Measurements from ENCODE around the gene NOSIP. TPM values are rescaled to one million over a fixed set of nuclear protein-coding genes. Genes with fewer than 3 reads are reported as not detected.
"Not testable (repeated sequence)": the region's sequence is repeated elsewhere in the genome, so short reads cannot be mapped to it uniquely, and the experiment has no call there.

The NOSIP gene, protein sequence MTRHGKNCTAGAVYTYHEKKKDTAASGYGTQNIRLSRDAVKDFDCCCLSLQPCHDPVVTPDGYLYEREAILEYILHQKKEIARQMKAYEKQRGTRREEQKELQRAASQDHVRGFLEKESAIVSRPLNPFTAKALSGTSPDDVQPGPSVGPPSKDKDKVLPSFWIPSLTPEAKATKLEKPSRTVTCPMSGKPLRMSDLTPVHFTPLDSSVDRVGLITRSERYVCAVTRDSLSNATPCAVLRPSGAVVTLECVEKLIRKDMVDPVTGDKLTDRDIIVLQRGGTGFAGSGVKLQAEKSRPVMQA
- total RNA-seq (2014; rRNA removed; shearing (Covaris generic)): 21.8 and 31.8 TPM in 2 replicates
- 48.7 and 70.3 TPM in 2 replicates for polyA plus RNA-seq (2014; cell fraction: nucleus; rRNA removed)

DNA sequence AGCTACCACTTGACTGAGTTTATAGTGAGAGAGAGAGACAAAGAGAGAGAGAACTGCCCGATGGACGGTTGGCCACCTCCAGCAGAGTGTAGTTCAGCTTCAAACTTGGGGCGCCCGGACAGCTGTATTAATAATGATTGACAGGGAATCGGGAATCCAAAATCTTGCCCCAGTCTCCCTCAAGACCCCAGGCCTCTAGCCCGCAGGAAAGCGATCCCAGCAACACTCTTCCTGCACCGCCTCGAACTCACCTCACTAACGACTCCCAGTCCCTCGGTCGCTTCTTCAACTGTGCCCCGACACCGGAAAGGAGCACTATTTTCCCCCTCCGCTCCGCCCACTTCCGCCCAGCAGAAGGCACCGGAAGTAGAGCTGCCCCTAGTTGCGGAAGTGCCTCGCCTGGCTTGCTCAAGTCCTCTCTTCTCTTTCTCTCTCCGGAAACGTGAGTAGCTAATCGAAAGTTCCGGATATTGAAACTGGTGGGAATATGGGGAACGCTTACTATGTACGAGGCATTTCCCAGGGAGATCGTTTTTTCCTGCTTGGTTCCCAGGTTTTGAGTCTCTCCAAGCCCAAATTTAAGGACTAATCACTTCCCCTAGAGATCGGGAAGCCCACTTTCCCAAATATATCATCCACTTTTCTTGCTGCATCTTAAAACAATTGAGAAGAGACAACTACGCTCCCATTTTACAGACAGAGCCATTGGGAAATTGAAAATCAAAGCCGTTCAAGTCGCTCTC, at the start of gene NOSIP:
Gene NOSIP, minus strand, starts transcription at position 293 of the 743 bp plus-strand sequence. CDS start 19,865 bp downstream, outside the sequence.
- DNase-seq (ENCODE audit: extremely low read depth, low read depth): peak; percentile 90

DNA sequence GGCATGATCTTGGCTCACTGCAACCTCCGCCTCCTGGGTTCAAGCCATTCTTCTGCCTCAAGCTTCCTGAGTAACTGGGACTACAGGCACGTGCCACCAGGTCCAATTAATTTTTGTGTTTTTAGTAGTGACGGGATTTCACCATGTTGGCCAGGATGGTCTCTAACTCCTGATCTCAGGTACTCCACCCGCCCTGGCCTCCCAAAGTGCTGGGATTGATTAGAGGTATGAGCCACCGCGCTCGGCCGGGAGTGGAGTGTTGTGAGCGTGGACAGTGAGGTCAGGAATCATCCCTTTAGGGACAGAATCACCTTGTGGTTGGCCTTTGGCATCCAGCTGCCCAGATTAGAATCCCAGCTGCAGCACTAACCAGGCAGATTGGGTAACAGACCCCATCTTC, 49.3 kb upstream of the NOSIP start:
- no peak for DNase-seq (ENCODE audit: extremely low read depth, low read depth)

DNA sequence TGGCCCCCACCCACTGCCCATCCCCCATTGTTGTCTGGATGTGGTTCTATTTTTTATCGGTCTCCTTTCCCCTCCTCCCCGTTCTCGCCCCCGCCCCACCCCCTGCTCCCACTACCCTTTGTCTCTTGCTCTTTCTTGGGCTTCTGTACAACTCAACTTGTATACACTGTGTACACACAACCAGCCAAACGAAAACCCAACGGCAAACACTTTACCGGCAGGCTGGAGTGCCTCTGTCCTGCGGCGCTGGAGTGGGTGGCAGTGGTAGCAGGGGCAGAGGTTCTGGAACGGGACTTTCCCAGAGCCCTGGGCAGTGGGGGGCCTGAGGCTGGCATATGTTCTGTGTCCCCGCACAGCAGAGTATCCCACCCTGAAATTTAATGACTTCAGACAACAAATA, 45.9 kb upstream of the NOSIP start:
- DNase-seq (ENCODE audit: extremely low read depth, low read depth): no peak

DNA sequence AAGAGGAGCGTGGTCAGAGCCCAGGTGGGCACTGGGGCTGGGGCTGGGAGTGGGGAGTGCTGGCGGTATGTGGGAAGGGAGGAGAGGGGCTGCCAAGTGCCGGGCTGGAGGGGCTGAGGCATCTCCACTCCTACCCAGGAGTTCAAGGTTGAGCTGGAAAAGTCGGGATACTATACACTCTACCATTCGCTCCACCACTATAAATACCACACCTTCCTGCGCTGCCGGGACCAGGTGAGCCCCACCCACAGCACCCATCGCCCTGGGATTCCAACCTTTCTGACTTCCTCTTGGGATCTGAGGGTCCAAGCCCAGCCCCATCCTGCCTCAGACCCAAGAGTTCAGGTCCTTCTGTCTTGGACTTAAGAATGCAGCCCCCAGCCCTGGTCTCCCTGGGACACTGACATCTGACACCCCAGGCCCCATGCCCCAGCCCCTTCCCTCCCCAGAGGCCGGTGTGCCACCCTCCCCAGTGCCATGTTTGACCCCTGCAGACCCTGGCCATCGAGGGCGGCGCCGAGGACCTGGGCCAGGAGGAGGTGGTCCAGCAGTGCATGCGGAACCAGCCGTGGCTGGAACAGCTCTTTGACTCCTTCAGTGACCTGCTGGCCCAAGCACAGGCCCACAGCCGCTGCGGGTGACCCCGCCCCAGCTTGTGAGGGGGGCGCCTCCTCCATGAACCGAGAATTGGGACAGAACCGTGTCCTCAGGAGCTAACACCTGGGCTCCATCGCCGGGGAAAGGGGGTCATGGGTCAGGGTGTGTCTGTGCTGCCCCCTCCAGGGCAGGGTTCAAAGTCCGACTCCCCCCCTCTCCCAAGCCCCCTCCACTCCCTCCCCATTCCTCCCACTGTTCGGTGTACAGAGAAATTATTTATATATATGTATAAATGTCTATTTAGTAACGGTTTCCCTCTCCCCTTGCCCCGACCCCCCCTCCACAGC, 44.9 kb upstream of the NOSIP start:
- DNase-seq (ENCODE audit: extremely low read depth, low read depth): no peak

DNA sequence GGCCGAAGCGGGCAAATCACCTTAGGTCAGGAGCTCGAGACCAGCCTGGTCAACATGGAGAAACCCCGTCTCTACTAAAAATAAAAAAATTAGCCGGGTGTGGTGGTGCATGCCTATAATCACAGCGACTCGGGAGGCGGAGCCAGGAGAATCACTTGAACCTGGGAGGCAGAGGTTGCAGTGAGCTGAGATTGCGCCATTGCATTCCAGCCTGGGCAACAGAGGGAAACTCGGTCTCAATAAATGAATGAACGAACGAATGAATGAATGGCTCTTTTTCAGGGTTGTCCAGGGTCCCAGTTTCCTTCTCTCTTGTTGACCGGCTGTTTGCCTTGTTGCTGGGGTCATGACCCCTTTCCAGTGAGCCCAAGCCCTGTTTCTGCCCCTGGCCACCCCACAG, 37.5 kb upstream of the NOSIP start:
- DNase-seq (ENCODE audit: extremely low read depth, low read depth): not testable (repeated sequence)

DNA sequence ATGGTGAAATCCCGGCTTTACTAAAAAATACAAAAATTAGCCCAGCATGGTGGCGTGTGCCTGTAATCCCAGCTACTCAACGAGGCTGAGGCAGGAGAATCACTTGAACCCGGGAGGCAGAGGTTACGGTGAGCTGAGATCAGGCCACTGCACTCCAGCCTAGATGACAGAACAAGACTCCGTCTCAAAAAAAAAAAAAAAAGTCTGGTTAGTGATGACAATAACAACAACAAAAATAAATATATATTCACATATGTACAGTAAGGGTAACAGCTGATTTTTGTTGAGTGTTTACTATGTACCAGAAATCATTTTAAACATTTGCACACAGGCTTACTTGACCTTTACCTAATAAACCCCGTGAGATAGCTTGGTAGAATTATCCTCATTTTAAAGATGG, 36.6 kb upstream of the NOSIP start:
- DNase-seq (ENCODE audit: extremely low read depth, low read depth): no peak

DNA sequence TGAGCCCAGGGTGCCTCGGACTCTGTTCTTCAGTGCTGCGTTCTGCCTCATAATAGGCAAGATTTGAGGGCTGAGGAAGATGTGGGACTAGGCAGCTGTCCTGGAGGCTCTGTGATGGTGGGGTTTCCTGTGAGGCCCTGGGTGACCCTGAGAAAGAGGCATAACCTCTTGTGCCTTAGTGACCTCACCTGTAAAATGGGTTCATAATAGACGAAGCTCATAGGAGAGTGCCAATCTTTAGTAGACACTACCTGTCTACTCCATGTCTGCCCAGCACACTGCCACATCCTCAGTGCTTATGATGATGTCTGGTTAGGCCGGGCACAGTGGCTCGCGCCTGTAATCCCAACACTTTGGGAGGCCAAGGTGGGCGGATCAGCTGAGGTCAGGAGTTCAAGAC, 36.2 kb upstream of the NOSIP start:
- DNase-seq (ENCODE audit: extremely low read depth, low read depth): no peak

DNA sequence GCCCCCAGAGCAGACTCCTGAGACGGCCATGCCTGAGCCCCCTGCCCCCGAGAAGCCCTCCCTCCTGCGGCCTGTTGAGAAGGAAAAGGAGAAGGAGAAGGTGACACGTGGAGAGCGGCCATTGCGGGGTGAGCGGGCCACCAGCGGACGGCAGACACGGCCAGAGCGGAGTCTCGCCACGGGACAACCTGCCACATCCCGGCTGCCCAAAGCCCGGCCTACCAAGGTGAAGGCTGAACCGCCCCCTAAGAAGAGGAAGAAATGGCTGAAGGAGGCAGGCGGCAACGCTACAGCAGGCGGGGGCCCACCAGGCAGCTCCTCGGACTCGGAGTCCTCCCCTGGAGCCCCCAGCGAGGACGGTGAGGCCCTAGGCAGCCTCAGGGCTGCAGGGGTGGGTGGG, 35.5 kb upstream of the NOSIP start:
- DNase-seq (ENCODE audit: extremely low read depth, low read depth): no peak

DNA sequence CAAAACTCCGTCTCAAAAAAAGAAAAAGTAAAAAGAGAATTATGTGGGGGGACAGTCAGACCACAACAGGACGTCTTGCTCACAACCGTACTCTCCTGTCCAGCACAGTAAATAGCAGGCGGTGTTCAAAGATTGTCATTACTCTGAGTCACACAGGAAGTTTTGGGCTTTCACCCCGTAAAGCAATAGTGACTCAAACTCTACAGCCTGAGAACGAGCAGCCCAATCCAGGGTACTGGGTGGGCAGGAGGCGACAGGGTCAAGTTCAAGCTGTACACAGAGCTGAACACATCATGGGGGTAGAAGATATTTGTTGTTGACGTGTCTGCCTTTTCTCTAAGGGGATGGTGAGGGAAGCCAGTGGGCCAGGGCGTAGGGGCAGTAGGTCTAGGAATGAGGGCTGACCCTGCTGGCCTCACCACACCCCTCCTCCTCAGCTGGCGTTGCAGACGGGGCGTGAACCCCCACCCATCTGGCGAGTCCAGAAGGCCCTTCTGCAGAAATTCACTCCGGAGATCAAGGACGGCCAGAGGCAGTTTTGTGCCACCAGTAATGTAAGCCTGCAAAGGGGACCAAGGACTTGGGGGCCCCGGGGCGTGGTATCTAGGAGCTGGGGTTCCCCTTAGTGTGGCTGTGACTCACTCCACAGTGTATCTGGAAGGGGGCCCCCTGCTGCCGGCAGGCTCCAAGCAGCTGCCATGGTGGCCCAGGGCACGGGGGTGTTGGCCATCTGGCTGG, 33.9 kb upstream of the NOSIP start:
- DNase-seq (ENCODE audit: extremely low read depth, low read depth): no peak

DNA sequence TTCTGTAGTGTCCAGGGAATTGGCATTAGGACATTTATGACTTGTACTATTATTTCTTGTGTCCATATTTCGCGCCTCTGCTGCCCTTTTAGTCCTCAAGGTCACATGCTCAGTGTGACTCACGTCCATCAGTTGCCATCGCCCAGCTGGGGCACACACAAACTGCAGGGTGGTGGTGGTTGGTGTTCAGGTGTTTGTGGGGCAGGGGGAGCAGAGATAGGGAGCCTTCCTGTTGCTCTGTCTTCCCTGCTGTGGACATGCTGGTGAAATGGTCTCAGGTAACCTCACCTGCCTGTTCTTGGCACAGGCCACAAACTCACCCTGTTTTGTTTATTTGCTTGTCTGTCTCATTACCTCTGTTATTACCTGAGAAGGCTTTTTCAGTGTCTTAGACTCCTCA, 33.0 kb upstream of the NOSIP start:
- no peak for DNase-seq (ENCODE audit: extremely low read depth, low read depth)

DNA sequence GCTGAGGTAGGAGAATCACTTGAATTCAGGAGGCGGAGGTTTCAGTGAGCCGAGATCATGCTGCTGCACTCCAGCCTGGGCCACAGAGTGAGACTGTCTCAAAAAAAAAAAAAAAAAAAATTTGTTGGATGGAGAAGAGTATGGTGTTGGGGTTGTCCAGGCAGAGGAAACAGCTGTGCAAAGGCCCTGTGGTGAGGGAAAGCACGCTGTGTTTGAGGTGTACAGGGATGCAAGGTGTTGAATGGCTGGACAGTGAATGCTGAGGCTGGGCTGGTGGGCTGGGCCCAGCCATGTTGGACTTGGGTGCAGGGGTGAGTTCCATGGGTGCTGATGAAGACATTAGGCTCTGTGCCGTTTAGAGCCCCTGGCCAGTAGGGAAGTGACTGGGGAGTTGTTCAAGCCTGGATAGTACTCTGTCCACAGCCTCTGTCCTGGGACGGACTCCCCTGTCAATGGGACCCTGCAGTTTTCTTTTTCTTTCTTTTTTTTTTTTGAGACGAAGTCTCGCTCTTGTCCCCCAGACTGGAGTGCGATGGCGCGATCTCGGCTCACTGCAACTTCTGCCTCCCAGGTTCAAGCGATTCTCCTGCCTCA, 29.2 kb upstream of the NOSIP start:
- DNase-seq (ENCODE audit: extremely low read depth, low read depth): no peak

DNA sequence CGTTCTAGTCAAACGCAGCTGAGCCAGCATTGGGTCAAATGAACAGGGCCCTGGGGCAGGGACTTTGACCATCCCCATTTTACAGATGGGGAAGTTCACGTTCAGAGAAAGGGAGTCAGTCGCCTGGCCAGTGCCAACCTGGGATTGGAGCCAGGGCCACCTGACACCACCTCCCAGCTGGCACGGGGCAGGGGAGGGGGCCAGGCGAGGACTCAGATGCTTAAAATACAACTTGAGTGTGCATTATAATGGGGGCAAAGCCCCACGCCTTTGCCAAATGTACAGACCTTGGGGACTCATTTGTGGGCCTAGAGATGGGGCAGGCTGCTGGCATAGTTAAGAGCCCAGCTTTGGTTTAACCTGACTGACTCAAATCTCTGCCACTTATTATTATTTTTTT, 25.2 kb upstream of the NOSIP start:
- DNase-seq (ENCODE audit: extremely low read depth, low read depth): no peak

DNA sequence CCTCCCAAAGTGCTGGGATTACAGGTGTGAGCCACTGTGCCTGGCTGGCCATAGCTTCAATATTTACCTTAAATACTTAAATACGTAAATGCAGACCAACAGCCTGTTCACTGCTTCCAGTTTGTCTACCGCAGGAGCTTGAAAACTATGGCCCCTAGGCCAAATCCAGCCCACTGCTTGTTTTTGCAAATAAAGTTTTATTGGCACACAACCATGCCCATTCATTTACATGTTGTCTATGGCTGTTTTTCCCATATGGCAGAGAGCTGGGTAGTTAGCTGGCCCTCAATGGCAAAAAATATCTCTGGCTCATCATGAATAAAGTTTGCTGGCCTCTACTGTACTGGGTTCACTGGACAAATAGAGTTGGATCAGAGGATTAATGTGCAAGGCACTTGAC, 22.4 kb upstream of the NOSIP start:
- DNase-seq (ENCODE audit: extremely low read depth, low read depth): no peak

DNA sequence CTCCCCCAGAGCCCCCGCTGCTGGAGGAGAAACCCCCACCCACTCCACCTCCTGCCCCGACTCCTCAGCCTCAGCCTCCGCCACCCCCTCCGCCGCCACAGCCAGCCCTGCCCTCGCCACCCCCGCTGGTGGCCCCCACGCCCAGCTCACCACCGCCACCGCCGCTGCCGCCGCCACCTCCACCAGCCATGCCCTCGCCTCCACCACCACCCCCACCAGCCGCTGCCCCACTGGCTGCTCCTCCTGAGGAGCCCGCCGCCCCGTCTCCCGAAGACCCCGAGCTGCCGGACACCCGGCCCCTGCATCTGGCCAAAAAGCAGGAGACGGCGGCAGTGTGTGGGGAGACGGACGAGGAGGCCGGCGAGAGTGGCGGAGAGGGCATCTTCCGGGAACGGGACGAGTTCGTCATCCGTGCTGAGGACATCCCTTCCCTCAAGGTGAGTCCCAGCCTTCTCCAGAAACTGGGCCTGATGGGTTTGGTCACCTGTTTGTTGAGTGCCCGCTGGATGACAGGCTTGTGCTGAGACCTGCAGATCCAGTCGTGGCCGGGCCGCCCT, 21.2 kb upstream of the NOSIP start:
- DNase-seq (ENCODE audit: extremely low read depth, low read depth): no peak

DNA sequence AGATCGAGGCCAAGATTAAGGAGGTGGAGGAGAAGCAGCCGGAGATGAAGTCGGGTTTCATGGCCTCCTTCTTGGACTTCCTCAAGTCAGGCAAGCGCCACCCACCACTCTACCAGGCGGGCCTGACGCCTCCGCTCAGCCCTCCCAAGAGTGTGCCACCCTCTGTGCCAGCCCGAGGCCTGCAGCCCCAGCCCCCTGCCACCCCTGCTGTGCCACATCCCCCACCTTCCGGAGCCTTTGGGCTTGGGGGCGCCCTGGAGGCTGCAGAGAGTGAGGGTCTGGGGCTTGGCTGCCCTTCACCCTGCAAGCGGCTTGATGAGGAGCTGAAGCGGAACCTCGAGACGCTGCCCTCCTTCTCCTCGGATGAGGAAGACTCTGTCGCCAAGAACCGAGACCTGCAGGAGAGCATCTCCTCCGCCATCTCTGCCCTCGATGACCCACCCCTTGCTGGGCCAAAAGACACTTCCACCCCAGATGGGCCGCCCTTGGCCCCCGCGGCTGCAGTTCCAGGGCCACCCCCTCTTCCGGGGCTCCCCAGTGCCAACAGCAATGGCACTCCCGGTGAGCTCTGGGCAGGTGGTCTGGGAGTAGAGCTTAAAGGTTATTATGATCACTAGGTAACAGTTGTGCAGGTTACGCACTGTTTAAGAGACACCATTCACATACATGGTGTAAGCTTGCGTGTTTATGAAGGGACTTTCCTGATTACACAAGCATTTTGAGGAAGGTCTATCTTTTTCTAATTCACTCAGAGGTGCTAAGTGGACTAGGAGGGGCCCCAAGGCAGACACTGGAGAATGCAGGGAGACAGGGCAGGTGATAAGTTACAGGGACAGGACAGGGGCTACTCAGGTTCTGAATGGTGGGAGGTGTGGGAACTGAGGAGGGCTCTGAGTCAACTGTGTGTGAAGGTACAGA, 19.3 kb upstream of the NOSIP start:
- DNase-seq (ENCODE audit: extremely low read depth, low read depth): no peak

DNA sequence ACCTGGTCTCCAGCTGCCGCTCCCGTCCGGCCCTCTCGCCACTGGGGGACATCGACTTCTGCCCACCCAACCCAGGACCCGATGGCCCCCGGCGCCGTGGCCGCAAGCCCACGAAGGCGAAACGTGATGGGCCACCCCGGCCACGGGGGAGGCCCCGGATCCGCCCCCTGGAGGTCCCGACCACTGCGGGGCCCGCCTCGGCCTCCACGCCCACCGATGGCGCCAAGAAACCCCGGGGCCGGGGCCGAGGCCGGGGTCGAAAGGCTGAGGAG, 17.3 kb upstream of the NOSIP start:
- DNase-seq (ENCODE audit: extremely low read depth, low read depth): no peak

DNA sequence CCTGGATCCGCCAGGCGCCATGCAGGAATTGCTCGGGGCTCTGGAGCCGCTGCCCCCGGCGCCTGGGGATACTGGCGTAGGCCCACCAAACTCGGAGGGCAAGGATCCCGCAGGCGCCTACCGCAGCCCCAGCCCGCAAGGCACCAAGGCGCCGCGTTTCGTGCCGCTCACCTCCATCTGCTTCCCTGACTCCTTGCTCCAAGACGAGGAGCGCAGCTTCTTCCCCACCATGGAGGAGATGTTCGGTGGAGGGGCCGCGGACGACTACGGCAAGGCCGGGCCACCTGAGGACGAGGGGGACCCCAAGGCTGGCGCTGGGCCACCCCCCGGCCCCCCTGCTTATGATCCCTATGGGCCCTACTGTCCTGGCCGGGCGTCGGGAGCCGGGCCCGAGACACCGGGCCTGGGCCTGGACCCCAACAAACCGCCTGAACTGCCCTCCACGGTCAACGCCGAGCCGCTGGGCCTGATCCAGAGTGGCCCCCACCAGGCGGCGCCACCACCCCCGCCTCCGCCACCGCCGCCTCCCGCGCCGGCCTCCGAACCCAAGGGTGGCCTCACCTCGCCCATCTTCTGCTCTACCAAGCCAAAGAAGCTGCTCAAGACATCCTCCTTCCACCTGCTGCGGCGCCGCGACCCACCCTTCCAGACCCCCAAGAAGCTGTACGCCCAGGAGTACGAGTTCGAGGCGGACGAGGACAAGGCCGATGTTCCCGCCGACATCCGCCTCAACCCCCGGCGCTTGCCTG, 16.8 kb upstream of the NOSIP start:
- no peak for DNase-seq (ENCODE audit: extremely low read depth, low read depth)

DNA sequence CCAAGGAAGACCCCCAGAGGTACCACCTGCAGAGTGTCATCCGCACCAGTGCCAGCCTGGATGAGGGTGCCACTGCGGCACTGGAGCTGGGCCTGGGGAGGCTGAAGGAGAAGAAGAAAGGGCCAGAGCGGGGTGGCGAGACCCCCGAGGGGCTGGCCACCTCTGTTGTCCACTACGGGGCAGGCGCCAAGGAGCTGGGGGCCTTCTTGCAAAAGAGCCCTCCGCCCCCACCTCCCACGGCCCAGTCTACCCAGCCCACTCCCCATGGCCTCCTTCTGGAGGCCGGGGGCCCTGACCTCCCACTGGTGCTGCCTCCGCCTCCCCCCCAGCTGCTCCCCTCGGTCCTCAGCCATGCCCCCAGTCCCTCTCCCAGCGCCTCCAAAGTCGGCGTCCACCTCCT, 16.1 kb upstream of the NOSIP start:
- no peak for DNase-seq (ENCODE audit: extremely low read depth, low read depth)
